HepG2 (cell line): ENCODE results near the gene CGB3. TPM values are rescaled to one million over a fixed set of nuclear protein-coding genes. Genes with fewer than 3 reads are reported as not detected.

Experiments
- CCAR2 ChIP-seq: fragments of 200-400 bp; formaldehyde crosslinking; optimal IDR thresholded peaks from 2 replicates; pipeline ENCODE3; 2018; ENCODE audit warnings: low read depth, mild to moderate bottlenecking, low read length, moderate library complexity
- ELF1 ChIP-seq: sonication (generic); formaldehyde crosslinking; IDR thresholded peaks from 2 replicates; pipeline ENCODE4 v1.4.0; 2020; ENCODE audit warnings: missing genetic modification reagents
- GATA4 ChIP-seq: sonication (generic); IDR thresholded peaks from 2 replicates; pipeline ENCODE4 v1.6.1; 2016; ENCODE audit warnings: antibody characterized with exemption, low read depth, borderline replicate concordance
- NCOR1 ChIP-seq: fragments of 200-600 bp; sonication (generic); IDR thresholded peaks from 2 replicates; pipeline ENCODE4 v1.7.0; 2017; ENCODE audit warnings: antibody characterized with exemption, low read length, borderline replicate concordance
- REXO4 ChIP-seq: sonication (generic); formaldehyde crosslinking; IDR thresholded peaks from 2 replicates; pipeline ENCODE4 v1.8.0; 2022; ENCODE audit warnings: missing genetic modification reagents, mild to moderate bottlenecking, borderline replicate concordance
- SALL1 ChIP-seq: sonication (generic); formaldehyde crosslinking; IDR thresholded peaks from 2 replicates; pipeline ENCODE4 v1.8.0; 2022; ENCODE audit warnings: mild to moderate bottlenecking, missing genetic modification reagents
- SP2 ChIP-seq: sonication (generic); formaldehyde crosslinking; IDR thresholded peaks from 2 replicates; pipeline ENCODE4 v1.5.1; 2020; ENCODE audit warnings: mild to moderate bottlenecking, missing genetic modification reagents
- YEATS2 ChIP-seq: sonication (generic); formaldehyde crosslinking; IDR thresholded peaks from 2 replicates; pipeline ENCODE4 v1.4.0; 2020; ENCODE audit warnings: missing genetic modification reagents, borderline replicate concordance
- ZFYVE20 ChIP-seq: sonication (generic); formaldehyde crosslinking; IDR thresholded peaks from 2 replicates; pipeline ENCODE4 v1.8.0; 2023; ENCODE audit warnings: low read depth, mild to moderate bottlenecking, moderate library complexity, missing genetic modification reagents, borderline replicate concordance
- ZNF264 ChIP-seq: sonication (generic); formaldehyde crosslinking; IDR thresholded peaks from 2 replicates; pipeline ENCODE4 v1.4.0; 2020; ENCODE audit warnings: missing genetic modification reagents
- ZNF275 ChIP-seq: sonication (generic); formaldehyde crosslinking; IDR thresholded peaks from 2 replicates; pipeline ENCODE4 v1.8.0; 2022; ENCODE audit warnings: missing genetic modification reagents, mild to moderate bottlenecking, inconsistent platforms, borderline replicate concordance
- ZNF335 ChIP-seq: sonication (generic); formaldehyde crosslinking; IDR thresholded peaks from 2 replicates; pipeline ENCODE4 v1.4.0; 2020; ENCODE audit warnings: missing genetic modification reagents
- ZNF775 ChIP-seq: sonication (generic); formaldehyde crosslinking; IDR thresholded peaks from 2 replicates; pipeline ENCODE4 v1.4.0; 2020; ENCODE audit warnings: missing genetic modification reagents, mild to moderate bottlenecking, moderate library complexity, borderline replicate concordance
- ZNF800 ChIP-seq: sonication (generic); formaldehyde crosslinking; IDR thresholded peaks from 2 replicates; pipeline ENCODE4 v1.4.0; 2020; ENCODE audit warnings: missing genetic modification reagents
- ZSCAN20 ChIP-seq: sonication (generic); formaldehyde crosslinking; IDR thresholded peaks from 2 replicates; pipeline ENCODE4 v1.4.0; 2020; ENCODE audit warnings: missing genetic modification reagents, mild to moderate bottlenecking, borderline replicate concordance
- polyA plus RNA-seq, 8 experiments: library from polyadenylated mRNA; depleted of rRNA in 3 of 8; stranded (reverse) in 7 of 8; unstranded in 1 of 8; fragments of >200 nt; fragmentation: Illumina TruSeq in 4 of 8; extraction: Trizol in 4 of 8; gene quantifications; 2 replicates each; pipeline versions ENCODE4 v1.2.1 to v1.2.3, GENCODE V29; 2011 to 2016; ENCODE audit warnings: low read depth in 4 of 8, missing spikeins in 1 of 8, mixed read lengths in 1 of 8; ENCODE audit not compliant: insufficient read depth in 1 of 8
- total RNA-seq, 5 experiments: library from RNA; depleted of rRNA; stranded (reverse); fragments of >200 nt; fragmentation: Illumina TruSeq; extraction: Trizol; gene quantifications; 2 replicates each; pipeline ENCODE4 v1.2.3, GENCODE V29; 2016; ENCODE audit warnings: low read depth in 1 of 5
- TF ChIP-seq, protein P1 (sequence below): sonication (generic); formaldehyde crosslinking; IDR thresholded peaks from 2 replicates; pipeline ENCODE4 v1.5.0; 2020; ENCODE audit warnings: mild to moderate bottlenecking, missing genetic modification reagents, borderline replicate concordance
- TF ChIP-seq, protein P2 (sequence below): sonication (generic); formaldehyde crosslinking; IDR thresholded peaks from 2 replicates; pipeline ENCODE4 v1.8.1; 2023; ENCODE audit warnings: missing genetic modification reagents, mild to moderate bottlenecking, borderline replicate concordance

Gene CGB3
- total and polyA plus RNA-seq, 2 of the 13 experiments (the other 11 are each of a cell fraction or from before 2014, with no cell fraction given), result not detected

DNA sequence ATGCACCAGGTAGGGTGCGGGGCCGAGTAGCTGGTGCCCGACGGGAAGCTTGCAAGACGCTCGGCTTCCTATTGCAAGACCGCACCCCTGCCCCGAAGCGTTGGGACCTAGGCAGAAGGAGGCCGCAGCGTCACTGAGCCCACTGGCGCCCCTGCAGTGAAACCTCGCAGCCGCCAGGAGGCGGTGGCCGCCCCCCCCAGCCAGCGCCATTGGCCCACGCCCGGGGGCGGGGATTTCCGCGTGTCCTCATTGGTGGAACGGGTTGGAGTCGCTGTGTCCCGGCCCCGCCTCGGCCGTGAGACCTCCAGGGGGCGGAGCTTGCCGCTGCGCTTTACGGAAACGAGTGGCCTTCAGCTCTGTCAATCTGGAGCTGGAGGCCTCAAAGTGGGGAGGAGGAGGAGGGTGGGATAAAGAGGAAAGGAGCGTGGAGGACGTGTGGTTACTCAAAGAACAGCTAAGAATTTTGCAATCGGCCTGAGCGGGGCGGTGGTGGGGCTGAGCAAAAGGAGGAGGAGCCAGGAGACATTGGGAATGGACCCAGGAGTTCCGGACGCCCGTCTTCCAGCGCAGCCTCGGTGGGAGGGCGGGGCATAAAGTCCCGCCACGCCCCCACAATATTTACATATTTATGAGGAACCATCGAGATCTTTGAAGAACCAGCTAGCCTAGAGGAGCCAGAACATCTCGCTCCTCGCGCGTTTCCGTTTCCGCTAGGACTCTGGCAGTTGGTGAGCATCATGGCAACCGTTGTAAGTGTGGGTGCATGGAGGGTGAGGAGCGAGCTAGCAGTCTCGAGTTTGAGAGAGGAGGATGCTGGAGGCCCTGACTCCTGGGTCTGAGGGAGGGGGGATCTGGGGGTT, 30.7 kb downstream of the CGB3 start, which contains the start of the genes GYS1 and RUVBL2 (continued):
- no peak for TF ChIP-seq ZNF335 (CRISPR knock-in tag)
- TF ChIP-seq GATA4, result 0 out of 2 replicates have a peak, but pooled peaks have one; percentile 46
- TF ChIP-seq, protein P1, sequence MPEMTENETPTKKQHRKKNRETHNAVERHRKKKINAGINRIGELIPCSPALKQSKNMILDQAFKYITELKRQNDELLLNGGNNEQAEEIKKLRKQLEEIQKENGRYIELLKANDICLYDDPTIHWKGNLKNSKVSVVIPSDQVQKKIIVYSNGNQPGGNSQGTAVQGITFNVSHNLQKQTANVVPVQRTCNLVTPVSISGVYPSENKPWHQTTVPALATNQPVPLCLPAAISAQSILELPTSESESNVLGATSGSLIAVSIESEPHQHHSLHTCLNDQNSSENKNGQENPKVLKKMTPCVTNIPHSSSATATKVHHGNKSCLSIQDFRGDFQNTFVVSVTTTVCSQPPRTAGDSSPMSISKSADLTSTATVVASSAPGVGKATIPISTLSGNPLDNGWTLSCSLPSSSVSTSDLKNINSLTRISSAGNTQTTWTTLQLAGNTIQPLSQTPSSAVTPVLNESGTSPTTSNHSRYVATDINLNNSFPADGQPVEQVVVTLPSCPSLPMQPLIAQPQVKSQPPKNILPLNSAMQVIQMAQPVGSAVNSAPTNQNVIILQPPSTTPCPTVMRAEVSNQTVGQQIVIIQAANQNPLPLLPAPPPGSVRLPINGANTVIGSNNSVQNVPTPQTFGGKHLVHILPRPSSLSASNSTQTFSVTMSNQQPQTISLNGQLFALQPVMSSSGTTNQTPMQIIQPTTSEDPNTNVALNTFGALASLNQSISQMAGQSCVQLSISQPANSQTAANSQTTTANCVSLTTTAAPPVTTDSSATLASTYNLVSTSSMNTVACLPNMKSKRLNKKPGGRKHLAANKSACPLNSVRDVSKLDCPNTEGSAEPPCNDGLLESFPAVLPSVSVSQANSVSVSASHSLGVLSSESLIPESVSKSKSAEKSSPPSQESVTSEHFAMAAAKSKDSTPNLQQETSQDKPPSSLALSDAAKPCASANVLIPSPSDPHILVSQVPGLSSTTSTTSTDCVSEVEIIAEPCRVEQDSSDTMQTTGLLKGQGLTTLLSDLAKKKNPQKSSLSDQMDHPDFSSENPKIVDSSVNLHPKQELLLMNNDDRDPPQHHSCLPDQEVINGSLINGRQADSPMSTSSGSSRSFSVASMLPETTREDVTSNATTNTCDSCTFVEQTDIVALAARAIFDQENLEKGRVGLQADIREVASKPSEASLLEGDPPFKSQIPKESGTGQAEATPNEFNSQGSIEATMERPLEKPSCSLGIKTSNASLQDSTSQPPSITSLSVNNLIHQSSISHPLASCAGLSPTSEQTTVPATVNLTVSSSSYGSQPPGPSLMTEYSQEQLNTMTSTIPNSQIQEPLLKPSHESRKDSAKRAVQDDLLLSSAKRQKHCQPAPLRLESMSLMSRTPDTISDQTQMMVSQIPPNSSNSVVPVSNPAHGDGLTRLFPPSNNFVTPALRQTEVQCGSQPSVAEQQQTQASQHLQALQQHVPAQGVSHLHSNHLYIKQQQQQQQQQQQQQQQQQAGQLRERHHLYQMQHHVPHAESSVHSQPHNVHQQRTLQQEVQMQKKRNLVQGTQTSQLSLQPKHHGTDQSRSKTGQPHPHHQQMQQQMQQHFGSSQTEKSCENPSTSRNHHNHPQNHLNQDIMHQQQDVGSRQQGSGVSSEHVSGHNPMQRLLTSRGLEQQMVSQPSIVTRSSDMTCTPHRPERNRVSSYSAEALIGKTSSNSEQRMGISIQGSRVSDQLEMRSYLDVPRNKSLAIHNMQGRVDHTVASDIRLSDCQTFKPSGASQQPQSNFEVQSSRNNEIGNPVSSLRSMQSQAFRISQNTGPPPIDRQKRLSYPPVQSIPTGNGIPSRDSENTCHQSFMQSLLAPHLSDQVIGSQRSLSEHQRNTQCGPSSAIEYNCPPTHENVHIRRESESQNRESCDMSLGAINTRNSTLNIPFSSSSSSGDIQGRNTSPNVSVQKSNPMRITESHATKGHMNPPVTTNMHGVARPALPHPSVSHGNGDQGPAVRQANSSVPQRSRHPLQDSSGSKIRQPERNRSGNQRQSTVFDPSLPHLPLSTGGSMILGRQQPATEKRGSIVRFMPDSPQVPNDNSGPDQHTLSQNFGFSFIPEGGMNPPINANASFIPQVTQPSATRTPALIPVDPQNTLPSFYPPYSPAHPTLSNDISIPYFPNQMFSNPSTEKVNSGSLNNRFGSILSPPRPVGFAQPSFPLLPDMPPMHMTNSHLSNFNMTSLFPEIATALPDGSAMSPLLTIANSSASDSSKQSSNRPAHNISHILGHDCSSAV, result no peak
- TF ChIP-seq ZSCAN20 (CRISPR knock-in tag), result no peak
- peak; percentile 46; the same call in 1 of the 2 replicates for TF ChIP-seq SALL1 (CRISPR knock-in tag)
- no peak for TF ChIP-seq ZFYVE20 (CRISPR knock-in tag)
- TF ChIP-seq ZNF800 (CRISPR knock-in tag), result no peak
- TF ChIP-seq SP2 (CRISPR knock-in tag), result peak; percentile 94
- TF ChIP-seq NCOR1, result peak; percentile 40; the same call in 1 of the 2 replicates
- peak; percentile 85 for TF ChIP-seq ZNF275
- peak; percentile 60; the same call in 1 of the 2 replicates for TF ChIP-seq YEATS2
- peak; percentile 53 for TF ChIP-seq ELF1 (CRISPR knock-in tag)
- TF ChIP-seq ZNF264 (CRISPR knock-in tag), result no peak
- TF ChIP-seq CCAR2, result no peak
- TF ChIP-seq REXO4, result no peak
- TF ChIP-seq, protein P2, sequence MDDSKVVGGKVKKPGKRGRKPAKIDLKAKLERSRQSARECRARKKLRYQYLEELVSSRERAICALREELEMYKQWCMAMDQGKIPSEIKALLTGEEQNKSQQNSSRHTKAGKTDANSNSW, result no peak
- TF ChIP-seq ZNF775, result no peak
